Uterus (tissue), 4 donors: Measurements from ENCODE around the gene RTF2. TPM values are rescaled to one million over a fixed set of nuclear protein-coding genes. Genes with fewer than 3 reads are reported as not detected.

ENCODE experiments used
- DNase-seq, 2 donors: peaks; one replicate each; pipeline ENCODE4 v3.0.0-alpha.2; 2019 to 2020
- H3K27ac ChIP-seq, 2 donors: fragments of 200-600 bp; sonication (generic); 1 replicate in 1 of 2; 2 replicates in 1 of 2; pipeline ENCODE4 v1.5.1; 2016 to 2018
- H3K27me3 ChIP-seq, 2 donors: fragments of 200-600 bp; sonication (generic); one replicate each; pipeline ENCODE4 v1.5.1; 2018 to 2019; ENCODE audit warnings: control low read depth in 1 of 2
- H3K36me3 ChIP-seq, 2 donors: fragments of 200-600 bp; sonication (generic); one replicate each; pipeline ENCODE4 v1.5.1; 2019; ENCODE audit warnings: control low read depth in 1 of 2
- H3K4me1 ChIP-seq, 2 donors: fragments of 200-600 bp; sonication (generic); one replicate each; pipeline ENCODE4 v1.5.1; 2018 to 2019; ENCODE audit warnings: control low read depth in 1 of 2
- H3K4me3 ChIP-seq, 2 donors: fragments of 200-600 bp; sonication (generic); 1 replicate in 1 of 2; 2 replicates in 1 of 2; pipeline ENCODE4 v1.5.1; 2018 to 2019; ENCODE audit warnings: mild to moderate bottlenecking in 1 of 2
- H3K9me3 ChIP-seq, 2 donors: fragments of 200-600 bp; sonication (generic); one replicate each; pipeline ENCODE4 v1.5.1; 2019; ENCODE audit warnings: control low read depth in 1 of 2
- CTCF ChIP-seq, 4 experiments: fragments of 200-600 bp in 2 of 4; fragments of 450-650 bp in 2 of 4; sonication (generic) in 2 of 4; IDR thresholded peaks; one replicate each; pipeline ENCODE4 v1.5.1; 2016 to 2019; ENCODE audit warnings: antibody characterized with exemption in 4 of 4, mild to moderate bottlenecking in 2 of 4, moderate library complexity in 1 of 4
- POLR2A ChIP-seq, 2 donors: fragments of 450-650 bp; IDR thresholded peaks; one replicate each; pipeline ENCODE4 v1.6.1; 2016; ENCODE audit warnings: antibody characterized with exemption in 2 of 2, mild to moderate bottlenecking in 1 of 2, moderate library complexity in 1 of 2
- intact Hi-C: fragments of 100-400 bp; cut with DNase I; formaldehyde crosslinking; loops from one replicate; pipeline ENCODE4 v1.15.1; 2023; ENCODE audit warnings: low total_unique reads
- total RNA-seq, 4 donors: library from RNA; depleted of rRNA in 3 of 4; stranded (reverse); fragments of >200 nt in 3 of 4; gene quantifications; one replicate each; pipeline versions ENCODE4 v1.1.0 to v1.2.4, GENCODE V29; 2014 to 2023
- donor health status: DM: yes; HTN: yes; CAD: no.

The RTF2 gene
- total RNA-seq, 4 donors from 2014 or later: 27.4 to 86.6 (median 69.6) TPM

- intact Hi-C loops: no loop called here
- Histone ChIP-seq H3K4me3 (no peak overlapping the region), H3K36me3 (no peaks in the 10 kb centered on the region), H3K27me3 (no peaks in the 10 kb centered on the region), H3K9me3 (no peaks in the 10 kb centered on the region), H3K27ac (no peak overlapping the region), H3K4me1 (no peaks in the 10 kb centered on the region)
- DNase-seq: no peak
- TF ChIP-seq CTCF (IDR thresholded peaks at IDR 0.05) (no peak), POLR2A (IDR thresholded peaks at IDR 0.05) (no peak)
Observed at GRCh38 chr20:56501116-56501515, 32.7 kb downstream of the RTF2 start.

- no peaks in the 10 kb centered on the region for H3K27me3 ChIP-seq
- TF ChIP-seq CTCF (IDR thresholded peaks at IDR 0.05) (no peak), POLR2A (IDR thresholded peaks at IDR 0.05) (no peak)
- H3K9me3 ChIP-seq: no peaks in the 10 kb centered on the region
- intact Hi-C loops: no loop called here
- DNase-seq: no peak
- H3K4me1 ChIP-seq: no peaks in the 10 kb centered on the region
- H3K36me3 ChIP-seq: no peaks in the 10 kb centered on the region
- no peak overlapping the region for H3K27ac ChIP-seq
- H3K4me3 ChIP-seq: no peak overlapping the region
Observed at GRCh38 chr20:56503916-56504315, 35.5 kb downstream of the RTF2 start.

- no peaks in the 10 kb centered on the region for H3K36me3 ChIP-seq
- H3K4me1 ChIP-seq: no peaks in the 10 kb centered on the region
- no peak overlapping the region for H3K27ac ChIP-seq
- H3K4me3 ChIP-seq: no peak overlapping the region
- H3K9me3 ChIP-seq: no peaks in the 10 kb centered on the region
- no peak for TF ChIP-seq POLR2A (IDR thresholded peaks at IDR 0.05)
- TF ChIP-seq CTCF (IDR thresholded peaks at IDR 0.05): no peak
- intact Hi-C loops: no loop called here
- H3K27me3 ChIP-seq: no peaks in the 10 kb centered on the region
- DNase-seq: no peak
Observed at GRCh38 chr20:56504373-56505005, 36.1 kb downstream of the RTF2 start.

GRCh38 chr20:56506103-56506502 is 37.7 kb downstream of the RTF2 start:
- TF ChIP-seq POLR2A (IDR thresholded peaks at IDR 0.05): no peak
- TF ChIP-seq CTCF (IDR thresholded peaks at IDR 0.05): no peak
- H3K27ac ChIP-seq: no peak overlapping the region
- no peaks in the 10 kb centered on the region for H3K27me3 ChIP-seq
- intact Hi-C loops: no loop called here
- H3K9me3 ChIP-seq: no peaks in the 10 kb centered on the region
- no peak overlapping the region for H3K4me3 ChIP-seq
- no peak for DNase-seq
- H3K4me1 ChIP-seq: no peaks in the 10 kb centered on the region
- H3K36me3 ChIP-seq: no peaks in the 10 kb centered on the region

GRCh38 chr20:56511926-56512325 is 43.5 kb downstream of the RTF2 start:
- Histone ChIP-seq H3K27ac (no peak overlapping the region), H3K4me1 (no peaks in the 10 kb centered on the region), H3K36me3 (no peaks in the 10 kb centered on the region), H3K9me3 (no peaks in the 10 kb centered on the region), H3K27me3 (no peaks in the 10 kb centered on the region), H3K4me3 (no peak overlapping the region)
- intact Hi-C loops: no loop called here
- TF ChIP-seq POLR2A (IDR thresholded peaks at IDR 0.05) (no peak), CTCF (IDR thresholded peaks at IDR 0.05) (no peak)
- no peak for DNase-seq
